GF-D8 (cell line): ENCODE data around the gene BPHL.
"Not testable (repeated sequence)": the region's sequence is repeated elsewhere in the genome, so short reads cannot be mapped to it uniquely, and the experiment has no call there.

Experiments used
- DNase-seq: peaks from one replicate; lab custom pipeline; 2025; lab: John Stamatoyannopoulos, UW

The BPHL gene

GRCh38 chr6:3156184-3157130 is 37.9 kb downstream of the BPHL start:
- DNase-seq, result not testable (repeated sequence)

- DNase-seq, result no peak
Observed at GRCh38 chr6:3157131-3157933, 38.8 kb downstream of the BPHL start, which contains the start of gene TUBB2A. Gene TUBB2A (minus strand): TSS chr6:3157544. CDS start chr6:3157463, 81 bp downstream.

- DNase-seq, result no peak
Observed at GRCh38 chr6:3159805-3160781, 41.6 kb downstream of the BPHL start.

- DNase-seq, result no peak
Observed at GRCh38 chr6:3162067-3162497, 43.6 kb downstream of the BPHL start.

- peak; percentile 32 for DNase-seq
Observed at GRCh38 chr6:3162565-3163247, 44.2 kb downstream of the BPHL start.

- DNase-seq, result peak; percentile 23
Observed at GRCh38 chr6:3163248-3163594, 44.7 kb downstream of the BPHL start.

GRCh38 chr6:3164388-3164787 is 45.9 kb downstream of the BPHL start:
- no peak for DNase-seq

- no peak for DNase-seq
Observed at GRCh38 chr6:3165631-3166534, 47.4 kb downstream of the BPHL start.

- DNase-seq, result not testable (repeated sequence)
Observed at GRCh38 chr6:3166535-3167225, 48.2 kb downstream of the BPHL start.

GRCh38 chr6:3168046-3168445 is 49.5 kb downstream of the BPHL start:
- DNase-seq, result not testable (repeated sequence)

GRCh38 chr6:3170676-3171075 is 52.2 kb downstream of the BPHL start:
- DNase-seq, result not testable (repeated sequence)

GRCh38 chr6:3171313-3172175 is 53.0 kb downstream of the BPHL start:
- not testable (repeated sequence) for DNase-seq

GRCh38 chr6:3172789-3173188 is 54.3 kb downstream of the BPHL start:
- DNase-seq, result not testable (repeated sequence)

- not testable (repeated sequence) for DNase-seq
Observed at GRCh38 chr6:3173636-3174089, 55.2 kb downstream of the BPHL start.

- DNase-seq, result no peak
Observed at GRCh38 chr6:3175715-3176402, 57.3 kb downstream of the BPHL start.

GRCh38 chr6:3176562-3177355 is 58.2 kb downstream of the BPHL start:
- DNase-seq, result no peak

- not testable (repeated sequence) for DNase-seq
Observed at GRCh38 chr6:3178666-3179065, 60.2 kb downstream of the BPHL start.
